H9 (cell line): ENCODE measurements around the gene DCST1. TPM values are rescaled to one million over a fixed set of nuclear protein-coding genes. Genes with fewer than 3 reads are reported as not detected.

Source experiments
- DNase-seq: peaks from one replicate; pipeline ENCODE4 v3.0.0-alpha.2; 2017
- H2AFZ ChIP-seq: one replicate; pipeline ENCODE4 v1.6.1; 2013; ENCODE audit warnings: mild to moderate bottlenecking, low read length, control low read depth, moderate library complexity
- H2AK5ac ChIP-seq: 2 replicates; pipeline ENCODE4 v1.6.1; 2013; ENCODE audit warnings: low read length, control low read depth, mixed read lengths; ENCODE audit not compliant: insufficient read length
- H2BK120ac ChIP-seq: one replicate; pipeline ENCODE4 v1.6.1; 2013; ENCODE audit warnings: low read depth, mild to moderate bottlenecking, low read length, control low read depth, inconsistent platforms; ENCODE audit not compliant: poor library complexity, severe bottlenecking
- H2BK12ac ChIP-seq: 2 replicates; pipeline ENCODE4 v1.6.1; 2013; ENCODE audit warnings: low read length, control low read depth, mixed read lengths, low read depth; ENCODE audit not compliant: insufficient read length
- H2BK15ac ChIP-seq: 2 replicates; pipeline ENCODE4 v1.6.1; 2013; ENCODE audit warnings: low read depth, low read length, control low read depth
- H2BK20ac ChIP-seq: one replicate; pipeline ENCODE4 v1.6.1; 2013; ENCODE audit warnings: low read depth, mild to moderate bottlenecking, low read length, control low read depth, inconsistent platforms; ENCODE audit not compliant: poor library complexity, severe bottlenecking
- H2BK5ac ChIP-seq: 2 replicates; pipeline ENCODE4 v1.6.1; 2013; ENCODE audit warnings: low read length, control low read depth, mixed read lengths; ENCODE audit not compliant: insufficient read length
- H3K14ac ChIP-seq: 2 replicates; pipeline ENCODE4 v1.6.1; 2013; ENCODE audit warnings: low read length, control low read depth; ENCODE audit not compliant: insufficient read depth
- H3K18ac ChIP-seq: 2 replicates; pipeline ENCODE4 v1.6.1; 2013; ENCODE audit warnings: low read depth, mild to moderate bottlenecking, mixed read lengths, low read length, control low read depth; ENCODE audit not compliant: insufficient read length
- H3K23ac ChIP-seq: 2 replicates; pipeline ENCODE4 v1.6.1; 2013; ENCODE audit warnings: low read length, control low read depth, mixed read lengths, low read depth; ENCODE audit not compliant: insufficient read length
- H3K23me2 ChIP-seq: 2 replicates; pipeline ENCODE4 v1.6.1; 2013; ENCODE audit warnings: low read depth, mild to moderate bottlenecking, mixed read lengths, low read length, control low read depth; ENCODE audit not compliant: insufficient read length, poor library complexity, severe bottlenecking
- H3K27ac ChIP-seq: 2 replicates; pipeline ENCODE4 v1.5.1; 2013; ENCODE audit warnings: low read length, control low read depth, mixed read lengths, low read depth; ENCODE audit not compliant: insufficient read length
- H3K27me3 ChIP-seq: 2 replicates; pipeline ENCODE4 v1.6.1; 2013; ENCODE audit warnings: low read length, control low read depth, inconsistent platforms; ENCODE audit not compliant: insufficient read depth
- H3K4ac ChIP-seq: 2 replicates; pipeline ENCODE4 v1.6.1; 2013; ENCODE audit warnings: low read depth, mild to moderate bottlenecking, control low read depth, inconsistent platforms, low read length, moderate library complexity
- H3K4me1 ChIP-seq: 2 replicates; pipeline ENCODE4 v1.6.1; 2013; ENCODE audit warnings: low read length, control low read depth, inconsistent platforms; ENCODE audit not compliant: insufficient read depth
- H3K4me2 ChIP-seq: 2 replicates; pipeline ENCODE4 v1.6.1; 2013; ENCODE audit warnings: low read length, control low read depth, mixed read lengths; ENCODE audit not compliant: insufficient read length, insufficient read depth
- H3K56ac ChIP-seq: 2 replicates; pipeline ENCODE4 v1.6.1; 2013; ENCODE audit warnings: low read depth, mild to moderate bottlenecking, mixed read lengths, low read length, control low read depth; ENCODE audit not compliant: insufficient read length
- H3K79me1 ChIP-seq: 2 replicates; pipeline ENCODE4 v1.6.1; 2013; ENCODE audit warnings: low read depth, mild to moderate bottlenecking, moderate library complexity, low read length, control low read depth, inconsistent platforms; ENCODE audit not compliant: insufficient read depth, poor library complexity, severe bottlenecking
- H3K79me2 ChIP-seq: 2 replicates; pipeline ENCODE4 v1.6.1; 2013; ENCODE audit warnings: low read length, control low read depth, inconsistent platforms; ENCODE audit not compliant: insufficient read depth
- H3K9ac ChIP-seq: 2 replicates; pipeline ENCODE4 v1.6.1; 2013; ENCODE audit warnings: low read length, control low read depth, mixed read lengths; ENCODE audit not compliant: insufficient read length; ENCODE audit errors: extremely low read depth
- H3K9me3 ChIP-seq: one replicate; pipeline ENCODE4 v1.6.1; 2013; ENCODE audit warnings: low read depth, low read length, inconsistent platforms; ENCODE audit not compliant: control insufficient read depth
- H3T11ph ChIP-seq: one replicate; pipeline ENCODE4 v1.6.1; 2013; ENCODE audit warnings: mild to moderate bottlenecking, low read length, control low read depth, inconsistent platforms
- H4K20me1 ChIP-seq: one replicate; pipeline ENCODE4 v1.6.1; 2013; ENCODE audit not compliant: control insufficient read depth, insufficient read length, insufficient read depth
- H4K5ac ChIP-seq: 2 replicates; pipeline ENCODE4 v1.6.1; 2013; ENCODE audit warnings: low read depth, mild to moderate bottlenecking, mixed read lengths, low read length, control low read depth; ENCODE audit not compliant: insufficient read length
- H4K8ac ChIP-seq: replicated peaks from 2 replicates; pipeline ENCODE4 v1.6.1; 2013; ENCODE audit warnings: low read length, control low read depth, mixed read lengths, low read depth; ENCODE audit not compliant: insufficient read length
- H4K91ac ChIP-seq: 2 replicates; pipeline ENCODE4 v1.6.1; 2013; ENCODE audit warnings: low read depth, mild to moderate bottlenecking, moderate library complexity, mixed read lengths, low read length, control low read depth; ENCODE audit not compliant: insufficient read length
- H3K27ac Mint-ChIP-seq, 3 experiments: 2 replicates in 2 of 3; 3 replicates in 1 of 3; pipeline ENCODE4 v1.8.0; 2020 to 2021; ENCODE audit warnings: mixed read lengths in 3 of 3, mild to moderate bottlenecking in 1 of 3, moderate library complexity in 1 of 3
- H3K27me3 Mint-ChIP-seq: 2 replicates; pipeline ENCODE4 v1.8.0; 2021; ENCODE audit warnings: low read depth, mild to moderate bottlenecking, moderate library complexity, mixed read lengths
- H3K36me3 Mint-ChIP-seq, 3 experiments: 2 replicates in 2 of 3; 3 replicates in 1 of 3; pipeline ENCODE4 v1.8.0; 2020 to 2021; ENCODE audit warnings: low read depth in 3 of 3, mixed read lengths in 3 of 3; ENCODE audit not compliant: insufficient read depth in 1 of 3
- H3K4me1 Mint-ChIP-seq, 2 experiments: 2 replicates each; pipeline ENCODE4 v1.8.0; 2020; ENCODE audit warnings: mixed read lengths in 2 of 2
- H3K4me3 Mint-ChIP-seq, 2 experiments: 2 replicates in 1 of 2; 3 replicates in 1 of 2; pipeline ENCODE4 v1.8.0; 2020 to 2021; ENCODE audit warnings: mild to moderate bottlenecking in 2 of 2, mixed read lengths in 2 of 2, moderate library complexity in 1 of 2
- H3K9me3 Mint-ChIP-seq, 2 experiments: 2 replicates in 1 of 2; 3 replicates in 1 of 2; pipeline ENCODE4 v1.8.0; 2020; ENCODE audit warnings: mild to moderate bottlenecking in 2 of 2, mixed read lengths in 2 of 2, moderate library complexity in 1 of 2
- CTCF ChIP-seq: fragments of 200-600 bp; sonication (generic); conservative IDR thresholded peaks from 3 replicates; pipeline ENCODE4 v1.8.0; 2021; ENCODE audit warnings: antibody characterized with exemption, mild to moderate bottlenecking
- WGBS: extraction: QIAGEN DNeasy Blood & Tissue Kit; methylation state at CpG from one replicate; pipeline ENCODE4 v1.1.7; 2013; ENCODE audit warnings: missing lambda C conversion rate, low lambda C conversion rate, mixed read lengths; ENCODE audit not compliant: insufficient read length; ENCODE audit errors: extremely low coverage; 5-methylcytosine and 5-hydroxymethylcytosine counted together
- total RNA-seq: library from RNA; stranded (reverse); gene quantifications from 2 replicates; pipeline ENCODE4 v1.2.1, GENCODE V29; 2021

Gene DCST1
- total RNA-seq, 1 experiment from 2014 or later: not detected

- peaks cover 2% of the 10 kb centered on the region for H4K20me1 ChIP-seq
- H3K23ac ChIP-seq: no peak overlapping the region
- Mint-ChIP-seq H3K4me3 (peak overlapping the region in 1 of 2 experiments; percentile 56; a peak in 2 of 5 replicates), H3K4me1 (peaks cover 22 to 46% of the 10 kb centered on the region in 2 experiments), H3K27me3 (peaks cover 19% of the 10 kb centered on the region), H3K27ac (peak overlapping the region in 2 of 3 experiments; percentile 71 to 75; a peak in 3 of 7 replicates), H3K9me3 (no peaks in the 10 kb centered on the region; a peak in 1 of 5 replicates), H3K36me3 (no peaks in the 10 kb centered on the region; a peak in 2 of 7 replicates)
- no peaks in the 10 kb centered on the region for H3K27me3 ChIP-seq
- no peaks in the 10 kb centered on the region for H3K79me2 ChIP-seq
- no peak overlapping the region for H2AFZ ChIP-seq
- H3K4me1 ChIP-seq: no peaks in the 10 kb centered on the region; the same call in 1 of the 2 replicates
- H4K8ac ChIP-seq: no peak overlapping the region
- TF ChIP-seq CTCF: peak; percentile 84
- H3K4me2 ChIP-seq: no peak overlapping the region
- no peak overlapping the region for H3T11ph ChIP-seq
- no peak overlapping the region for H2BK20ac ChIP-seq
- no peak overlapping the region for H4K5ac ChIP-seq
- peak; percentile 87 for DNase-seq
- no peak overlapping the region for H2BK15ac ChIP-seq
- no peak overlapping the region for H3K4ac ChIP-seq
- H3K79me1 ChIP-seq: no peaks in the 10 kb centered on the region
- no peaks in the 10 kb centered on the region for H3K9me3 ChIP-seq
- no peak overlapping the region for H2BK120ac ChIP-seq
- no peak overlapping the region for H2AK5ac ChIP-seq
- H3K56ac ChIP-seq: no peak overlapping the region
- H2BK12ac ChIP-seq: no peak overlapping the region
- no peak overlapping the region for H3K18ac ChIP-seq
- no peak overlapping the region for H2BK5ac ChIP-seq
- H3K9ac ChIP-seq: no peak overlapping the region
- no CpG with 5 or more reads among the region's 7 CpGs for WGBS
- no peak overlapping the region for H3K14ac ChIP-seq
- H3K27ac ChIP-seq: no peak overlapping the region
- no peaks in the 10 kb centered on the region for H3K23me2 ChIP-seq
- H4K91ac ChIP-seq: no peak overlapping the region
These were observed 11.4 kb downstream of the DCST1 start for GRCh38 chr1:155044812-155045657.
